ENCODE results near the gene TRAP1. TPM values are rescaled to one million over a fixed set of nuclear protein-coding genes. Genes with fewer than 3 reads are reported as not detected.

Gene TRAP1
- total RNA-seq, 4 donors from 2014 or later = 40.1 to 89.7 (median 47.7) TPM

DNA sequence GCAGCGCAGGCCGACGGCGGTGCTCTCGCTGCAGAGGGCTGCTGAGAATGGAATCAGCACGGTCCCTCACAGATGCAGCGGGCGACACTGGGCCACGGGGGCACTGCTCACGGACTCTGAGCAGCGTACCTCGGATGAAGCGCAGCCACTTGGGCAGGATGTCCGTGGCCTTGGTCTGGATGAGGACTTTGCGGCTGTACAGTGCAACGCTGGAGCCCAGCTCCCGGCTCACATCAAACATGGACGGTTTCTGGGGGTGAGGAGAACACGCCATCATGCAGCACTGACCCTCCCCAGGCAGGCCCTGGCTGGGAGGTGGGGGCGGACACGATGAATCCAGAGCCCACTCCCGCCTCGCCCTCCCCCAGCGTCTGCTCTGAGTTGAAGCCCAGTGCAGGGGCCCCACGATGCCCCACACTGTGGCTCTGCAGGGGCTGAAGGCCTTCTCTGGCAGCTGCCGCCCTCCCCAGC, 44.7 kb downstream of the TRAP1 start:
- TF ChIP-seq, protein P1, sequence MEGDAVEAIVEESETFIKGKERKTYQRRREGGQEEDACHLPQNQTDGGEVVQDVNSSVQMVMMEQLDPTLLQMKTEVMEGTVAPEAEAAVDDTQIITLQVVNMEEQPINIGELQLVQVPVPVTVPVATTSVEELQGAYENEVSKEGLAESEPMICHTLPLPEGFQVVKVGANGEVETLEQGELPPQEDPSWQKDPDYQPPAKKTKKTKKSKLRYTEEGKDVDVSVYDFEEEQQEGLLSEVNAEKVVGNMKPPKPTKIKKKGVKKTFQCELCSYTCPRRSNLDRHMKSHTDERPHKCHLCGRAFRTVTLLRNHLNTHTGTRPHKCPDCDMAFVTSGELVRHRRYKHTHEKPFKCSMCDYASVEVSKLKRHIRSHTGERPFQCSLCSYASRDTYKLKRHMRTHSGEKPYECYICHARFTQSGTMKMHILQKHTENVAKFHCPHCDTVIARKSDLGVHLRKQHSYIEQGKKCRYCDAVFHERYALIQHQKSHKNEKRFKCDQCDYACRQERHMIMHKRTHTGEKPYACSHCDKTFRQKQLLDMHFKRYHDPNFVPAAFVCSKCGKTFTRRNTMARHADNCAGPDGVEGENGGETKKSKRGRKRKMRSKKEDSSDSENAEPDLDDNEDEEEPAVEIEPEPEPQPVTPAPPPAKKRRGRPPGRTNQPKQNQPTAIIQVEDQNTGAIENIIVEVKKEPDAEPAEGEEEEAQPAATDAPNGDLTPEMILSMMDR (IDR thresholded peaks at IDR 0.05; ENCODE audit: low read depth) = no peak

DNA sequence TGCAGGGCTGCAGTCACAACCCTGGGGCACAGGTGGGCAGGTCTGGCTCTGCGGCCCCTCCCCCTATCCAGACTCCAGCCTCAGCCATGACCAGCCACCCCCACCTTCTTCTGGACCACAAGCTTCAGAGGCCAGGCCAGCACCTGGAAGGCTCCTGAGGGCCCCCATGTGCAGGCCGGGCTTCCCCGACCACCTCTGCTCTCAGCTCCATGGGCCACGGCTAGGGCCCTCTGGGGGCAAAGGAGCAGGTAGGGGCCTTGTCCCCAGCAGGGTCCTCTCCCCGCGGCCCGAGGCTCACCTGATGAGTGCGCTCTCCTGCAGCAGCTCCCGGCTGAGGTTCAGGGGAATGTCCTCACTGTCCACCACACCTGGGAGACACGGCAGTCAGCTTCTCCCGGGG, 45.9 kb downstream of the TRAP1 start:
- TF ChIP-seq, protein P1 (IDR thresholded peaks at IDR 0.05; ENCODE audit: low read depth) = no peak

DNA sequence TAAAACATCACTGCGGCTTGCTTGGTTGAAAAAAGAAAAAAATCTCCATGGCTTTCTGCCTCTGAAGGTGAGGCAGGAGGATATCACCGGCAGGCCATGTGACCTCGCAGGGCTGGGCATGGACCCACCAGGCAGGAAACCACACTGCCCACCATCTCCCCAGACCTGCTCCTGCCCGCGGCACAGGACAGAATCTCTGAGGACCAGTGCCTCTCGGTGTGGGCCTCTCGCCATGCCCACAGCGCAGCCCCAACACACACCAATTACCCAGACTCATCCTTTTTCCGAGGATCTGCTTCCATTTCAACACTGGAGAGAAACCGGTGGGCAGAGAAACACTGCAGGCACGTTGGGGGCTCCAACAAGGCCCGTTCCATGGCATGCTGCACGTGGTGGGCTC, 46.6 kb downstream of the TRAP1 start:
- TF ChIP-seq, protein P1 (IDR thresholded peaks at IDR 0.05; ENCODE audit: low read depth) = no peak

DNA sequence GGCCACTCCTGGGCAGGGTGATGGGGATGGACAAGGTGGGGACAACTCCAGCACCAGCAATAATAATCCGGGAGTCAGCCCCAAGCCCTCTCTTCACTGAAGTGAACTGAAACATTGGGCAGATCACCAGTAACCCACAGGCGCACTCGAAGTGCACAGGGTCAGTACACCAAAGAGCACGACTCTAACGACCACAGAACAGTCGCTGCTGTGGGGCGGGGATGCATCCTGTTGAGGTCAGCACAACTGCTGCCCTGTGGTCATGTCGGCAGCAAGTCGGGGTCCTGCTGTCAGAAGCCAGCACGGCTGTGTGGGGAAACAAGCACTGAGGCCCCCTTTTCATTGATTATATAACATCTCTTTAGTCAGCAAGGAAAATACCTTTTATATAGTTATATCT, 48.2 kb downstream of the TRAP1 start:
- TF ChIP-seq, protein P1 (IDR thresholded peaks at IDR 0.05; ENCODE audit: low read depth) = no peak

DNA sequence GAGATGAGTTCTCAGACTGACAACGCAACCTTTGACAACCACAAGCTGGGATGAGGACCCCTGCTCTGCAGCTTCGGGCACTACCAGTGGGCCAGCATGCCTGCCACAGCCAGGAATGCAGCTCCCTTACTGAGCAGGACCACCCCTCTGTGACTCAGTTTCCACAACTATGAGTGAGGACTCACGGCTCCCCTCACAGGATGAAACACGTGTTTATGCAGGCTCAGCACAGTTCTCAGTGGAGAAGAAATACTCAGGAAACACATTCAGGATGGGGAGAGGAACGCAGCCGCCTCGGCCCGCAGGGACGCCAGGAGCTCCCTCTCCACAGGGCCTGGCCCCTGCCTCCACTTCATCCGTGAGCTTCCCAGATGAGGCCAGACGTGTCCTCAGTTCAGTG, 48.7 kb downstream of the TRAP1 start:
- TF ChIP-seq, protein P1 (IDR thresholded peaks at IDR 0.05; ENCODE audit: low read depth) = no peak

DNA sequence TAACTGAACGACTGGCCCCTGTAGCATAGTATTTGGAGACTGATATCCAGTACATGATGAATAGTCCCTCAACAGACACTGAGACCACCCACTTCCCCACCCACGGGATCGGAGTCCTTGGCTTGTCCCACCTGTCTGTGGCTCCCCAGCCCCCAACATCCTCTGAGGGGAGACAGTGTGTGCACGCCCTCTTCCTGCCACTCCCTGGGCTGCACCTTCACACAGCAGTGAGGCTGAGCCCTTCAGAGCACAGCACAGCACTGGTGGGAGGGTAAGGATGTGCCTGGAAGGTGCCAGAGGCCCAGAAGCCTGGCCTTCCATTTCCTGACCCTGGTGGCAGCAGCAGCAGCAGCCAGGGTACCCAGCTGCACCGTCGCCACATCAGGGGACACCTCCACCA, 51.8 kb downstream of the TRAP1 start:
- TF ChIP-seq, protein P1 (IDR thresholded peaks at IDR 0.05; ENCODE audit: low read depth) = no peak

DNA sequence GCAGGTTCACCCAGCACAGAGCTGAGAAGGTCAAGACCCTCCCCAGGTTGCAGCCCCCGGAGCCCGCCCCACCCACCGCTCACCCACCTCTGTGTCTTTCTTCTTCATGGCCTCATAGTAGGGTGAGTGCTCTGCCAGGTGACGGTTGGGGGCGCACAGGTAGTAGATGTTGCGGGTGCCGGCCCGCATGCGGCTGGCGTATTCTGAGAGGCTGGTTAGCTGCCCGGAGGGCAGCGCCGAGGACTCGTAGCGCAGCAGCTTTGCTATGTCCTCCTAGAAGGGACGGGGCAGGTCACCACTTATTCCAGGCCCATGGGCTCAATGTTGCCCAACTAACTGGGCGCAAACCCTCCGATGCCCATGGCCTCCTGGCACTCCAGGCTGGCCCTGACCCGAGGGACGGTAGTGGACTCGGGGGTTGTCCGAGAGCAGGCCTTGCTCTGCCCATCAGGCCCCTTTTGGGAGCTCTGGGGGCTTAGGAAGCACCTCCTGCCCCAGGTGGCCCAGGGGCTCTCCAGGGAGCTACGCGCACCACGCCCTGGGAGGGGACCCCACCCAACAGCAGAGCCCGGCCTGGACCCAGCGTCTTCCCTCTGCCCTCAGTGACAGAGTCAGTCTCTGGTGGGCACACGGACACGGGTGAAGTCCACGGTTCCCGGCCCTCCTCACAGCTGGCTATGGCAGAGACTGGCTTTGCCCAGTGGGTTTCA, 53.0 kb downstream of the TRAP1 start:
- TF ChIP-seq, protein P1 (IDR thresholded peaks at IDR 0.05; ENCODE audit: low read depth) = no peak
